ENCODE results near the gene TTPAL.

DNA sequence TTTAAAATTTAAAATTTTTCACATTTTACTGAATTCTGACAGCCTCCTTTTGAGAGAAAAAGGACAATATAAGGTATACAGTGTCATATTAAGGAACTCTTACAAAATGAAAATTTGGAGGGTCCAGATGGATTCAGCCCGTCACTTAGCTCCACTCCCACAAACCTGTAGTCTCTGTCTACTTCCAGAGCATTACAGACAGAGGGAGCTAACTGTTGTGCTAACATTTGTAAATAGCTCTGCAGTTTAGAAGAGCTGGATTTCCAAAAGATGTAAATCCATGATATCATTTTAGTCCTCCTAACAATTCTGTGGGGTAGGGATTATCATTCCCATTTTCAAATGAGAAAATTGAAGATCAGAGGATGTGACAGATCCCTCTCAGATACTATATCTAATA, 62.3 kb downstream of the TTPAL start:
- TF ChIP-seq, protein P1, sequence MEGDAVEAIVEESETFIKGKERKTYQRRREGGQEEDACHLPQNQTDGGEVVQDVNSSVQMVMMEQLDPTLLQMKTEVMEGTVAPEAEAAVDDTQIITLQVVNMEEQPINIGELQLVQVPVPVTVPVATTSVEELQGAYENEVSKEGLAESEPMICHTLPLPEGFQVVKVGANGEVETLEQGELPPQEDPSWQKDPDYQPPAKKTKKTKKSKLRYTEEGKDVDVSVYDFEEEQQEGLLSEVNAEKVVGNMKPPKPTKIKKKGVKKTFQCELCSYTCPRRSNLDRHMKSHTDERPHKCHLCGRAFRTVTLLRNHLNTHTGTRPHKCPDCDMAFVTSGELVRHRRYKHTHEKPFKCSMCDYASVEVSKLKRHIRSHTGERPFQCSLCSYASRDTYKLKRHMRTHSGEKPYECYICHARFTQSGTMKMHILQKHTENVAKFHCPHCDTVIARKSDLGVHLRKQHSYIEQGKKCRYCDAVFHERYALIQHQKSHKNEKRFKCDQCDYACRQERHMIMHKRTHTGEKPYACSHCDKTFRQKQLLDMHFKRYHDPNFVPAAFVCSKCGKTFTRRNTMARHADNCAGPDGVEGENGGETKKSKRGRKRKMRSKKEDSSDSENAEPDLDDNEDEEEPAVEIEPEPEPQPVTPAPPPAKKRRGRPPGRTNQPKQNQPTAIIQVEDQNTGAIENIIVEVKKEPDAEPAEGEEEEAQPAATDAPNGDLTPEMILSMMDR (tag by site-specific recombination; IDR thresholded peaks at IDR 0.05): no peak
- TF ChIP-seq ZNF558 (tag by site-specific recombination; IDR thresholded peaks at IDR 0.05) (no peak), GLI2 (tag by site-specific recombination; IDR thresholded peaks at IDR 0.05; ENCODE audit: borderline replicate concordance, low read depth) (no peak)
